GM18499 (cell line): ENCODE measurements around the gene SLC4A4.

ENCODE experiments used
- ATAC-seq: cut with Tn5 transposase; IDR thresholded peaks from one replicate; pipeline ENCODE4 v1.9.1; 2021; ENCODE audit warnings: moderate number of reproducible peaks; ENCODE audit not compliant: insufficient read depth, unreplicated experiment

The SLC4A4 gene

GRCh38 chr4:71356924-71357663 is 18.3 kb downstream of the SLC4A4 start:
- no peak for ATAC-seq

GRCh38 chr4:71360844-71361243 is 22.0 kb downstream of the SLC4A4 start:
- ATAC-seq = no peak

GRCh38 chr4:71361476-71361875 is 22.7 kb downstream of the SLC4A4 start:
- ATAC-seq = no peak

- no peak for ATAC-seq
These were observed 27.9 kb downstream of the SLC4A4 start for GRCh38 chr4:71366766-71367165.

- no peak for ATAC-seq
These were observed 28.7 kb downstream of the SLC4A4 start for GRCh38 chr4:71367546-71367945.

- no peak for ATAC-seq
These were observed 30.1 kb downstream of the SLC4A4 start for GRCh38 chr4:71368906-71369305.

GRCh38 chr4:71369536-71369935 is 30.7 kb downstream of the SLC4A4 start:
- no peak for ATAC-seq

- ATAC-seq = no peak
These were observed 36.7 kb downstream of the SLC4A4 start for GRCh38 chr4:71375494-71375893.

- ATAC-seq = no peak
These were observed 38.7 kb downstream of the SLC4A4 start for GRCh38 chr4:71377561-71377960.

GRCh38 chr4:71379126-71379525 is 40.3 kb downstream of the SLC4A4 start:
- no peak for ATAC-seq

- ATAC-seq = no peak
These were observed 42.0 kb downstream of the SLC4A4 start for GRCh38 chr4:71380788-71381187.

GRCh38 chr4:71382125-71382899 is 43.5 kb downstream of the SLC4A4 start:
- no peak for ATAC-seq

- no peak for ATAC-seq
These were observed 44.2 kb downstream of the SLC4A4 start for GRCh38 chr4:71382900-71383560.

GRCh38 chr4:71383984-71384383 is 45.2 kb downstream of the SLC4A4 start:
- ATAC-seq = no peak

- no peak for ATAC-seq
These were observed 50.5 kb downstream of the SLC4A4 start for GRCh38 chr4:71389149-71389827.

- no peak for ATAC-seq
These were observed 53.3 kb downstream of the SLC4A4 start for GRCh38 chr4:71392109-71392508.

- no peak for ATAC-seq
These were observed 57.6 kb downstream of the SLC4A4 start for GRCh38 chr4:71396382-71396781.

- ATAC-seq = no peak
These were observed 62.0 kb downstream of the SLC4A4 start for GRCh38 chr4:71400810-71401209.

- no peak for ATAC-seq
These were observed 63.8 kb downstream of the SLC4A4 start for GRCh38 chr4:71402616-71403015.

- no peak for ATAC-seq
These were observed 65.2 kb downstream of the SLC4A4 start for GRCh38 chr4:71404049-71404448.

GRCh38 chr4:71405791-71406190 is 67.0 kb downstream of the SLC4A4 start:
- no peak for ATAC-seq
